Measurements from ENCODE around the gene MTFP1. TPM values are rescaled to one million over a fixed set of nuclear protein-coding genes. Genes with fewer than 3 reads are reported as not detected.
A peak's percentile ranks its signal among the peaks of the same experiment; 100 is the strongest.

MTFP1 gene
- total and polyA plus RNA-seq, 2 experiments from 2014 or later, result 54.6 to 64.1 TPM

DNA sequence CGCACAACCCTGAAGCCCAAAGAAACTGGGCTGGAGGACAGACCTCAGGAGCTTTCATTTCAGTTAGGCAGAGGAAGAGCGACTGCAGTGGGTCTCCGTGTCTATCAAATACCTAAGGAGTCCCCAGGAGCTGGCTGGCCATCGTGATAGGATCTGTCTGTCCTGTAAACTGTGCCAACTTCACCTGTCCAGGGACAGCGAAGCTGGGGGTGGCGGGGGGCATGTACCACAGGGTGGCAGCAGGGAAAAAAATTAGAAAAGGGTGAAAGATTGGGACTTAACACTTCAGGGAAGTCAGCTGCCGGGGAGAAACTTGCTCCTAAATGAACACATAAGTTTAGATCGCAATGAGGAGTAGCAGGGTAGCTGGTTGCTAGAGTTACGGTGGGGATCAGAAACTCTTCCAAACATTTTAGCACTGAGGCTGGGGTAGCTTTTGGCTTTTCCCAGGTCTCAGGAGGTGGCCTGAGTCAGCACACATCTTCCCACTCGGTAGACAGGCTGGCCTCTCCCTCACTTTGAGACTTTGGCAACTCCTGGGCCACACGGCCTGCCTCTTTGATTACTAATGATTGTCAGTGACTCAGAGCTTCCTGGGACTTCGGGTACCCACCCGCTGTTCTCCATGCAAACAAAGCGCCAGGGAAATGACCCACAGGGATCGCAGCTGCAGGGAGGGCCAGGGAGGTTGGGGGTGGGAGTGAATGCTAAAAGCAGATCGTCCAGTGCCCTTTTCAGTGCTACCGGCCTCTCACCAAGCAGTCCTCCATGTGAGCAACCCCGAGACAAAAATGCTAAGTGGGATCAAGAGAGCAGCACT is 2.9 kb upstream of the MTFP1 start:
- peak; percentile 14 for ATAC-seq
- TF ChIP-seq EZH2phosphoT487 (IDR thresholded peaks at IDR 0.05; ENCODE audit: unreplicated experiment) (no peak), ZNF114 (CRISPR knock-in tag; IDR thresholded peaks at IDR 0.05) (no peak), NANOG (IDR thresholded peaks at IDR 0.05; ENCODE audit: borderline replicate concordance) (no peak), POLR2AphosphoS5 (IDR thresholded peaks at IDR 0.05; ENCODE audit: low read depth) (no peak), ZNF331 (CRISPR knock-in tag; IDR thresholded peaks at IDR 0.05; ENCODE audit: low read depth) (no peak), STAT1 (IDR thresholded peaks at IDR 0.05; ENCODE audit: unreplicated experiment) (no peak), JUNB (IDR thresholded peaks at IDR 0.05; ENCODE audit: unreplicated experiment) (no peak)
- TF ChIP-seq, protein P1, sequence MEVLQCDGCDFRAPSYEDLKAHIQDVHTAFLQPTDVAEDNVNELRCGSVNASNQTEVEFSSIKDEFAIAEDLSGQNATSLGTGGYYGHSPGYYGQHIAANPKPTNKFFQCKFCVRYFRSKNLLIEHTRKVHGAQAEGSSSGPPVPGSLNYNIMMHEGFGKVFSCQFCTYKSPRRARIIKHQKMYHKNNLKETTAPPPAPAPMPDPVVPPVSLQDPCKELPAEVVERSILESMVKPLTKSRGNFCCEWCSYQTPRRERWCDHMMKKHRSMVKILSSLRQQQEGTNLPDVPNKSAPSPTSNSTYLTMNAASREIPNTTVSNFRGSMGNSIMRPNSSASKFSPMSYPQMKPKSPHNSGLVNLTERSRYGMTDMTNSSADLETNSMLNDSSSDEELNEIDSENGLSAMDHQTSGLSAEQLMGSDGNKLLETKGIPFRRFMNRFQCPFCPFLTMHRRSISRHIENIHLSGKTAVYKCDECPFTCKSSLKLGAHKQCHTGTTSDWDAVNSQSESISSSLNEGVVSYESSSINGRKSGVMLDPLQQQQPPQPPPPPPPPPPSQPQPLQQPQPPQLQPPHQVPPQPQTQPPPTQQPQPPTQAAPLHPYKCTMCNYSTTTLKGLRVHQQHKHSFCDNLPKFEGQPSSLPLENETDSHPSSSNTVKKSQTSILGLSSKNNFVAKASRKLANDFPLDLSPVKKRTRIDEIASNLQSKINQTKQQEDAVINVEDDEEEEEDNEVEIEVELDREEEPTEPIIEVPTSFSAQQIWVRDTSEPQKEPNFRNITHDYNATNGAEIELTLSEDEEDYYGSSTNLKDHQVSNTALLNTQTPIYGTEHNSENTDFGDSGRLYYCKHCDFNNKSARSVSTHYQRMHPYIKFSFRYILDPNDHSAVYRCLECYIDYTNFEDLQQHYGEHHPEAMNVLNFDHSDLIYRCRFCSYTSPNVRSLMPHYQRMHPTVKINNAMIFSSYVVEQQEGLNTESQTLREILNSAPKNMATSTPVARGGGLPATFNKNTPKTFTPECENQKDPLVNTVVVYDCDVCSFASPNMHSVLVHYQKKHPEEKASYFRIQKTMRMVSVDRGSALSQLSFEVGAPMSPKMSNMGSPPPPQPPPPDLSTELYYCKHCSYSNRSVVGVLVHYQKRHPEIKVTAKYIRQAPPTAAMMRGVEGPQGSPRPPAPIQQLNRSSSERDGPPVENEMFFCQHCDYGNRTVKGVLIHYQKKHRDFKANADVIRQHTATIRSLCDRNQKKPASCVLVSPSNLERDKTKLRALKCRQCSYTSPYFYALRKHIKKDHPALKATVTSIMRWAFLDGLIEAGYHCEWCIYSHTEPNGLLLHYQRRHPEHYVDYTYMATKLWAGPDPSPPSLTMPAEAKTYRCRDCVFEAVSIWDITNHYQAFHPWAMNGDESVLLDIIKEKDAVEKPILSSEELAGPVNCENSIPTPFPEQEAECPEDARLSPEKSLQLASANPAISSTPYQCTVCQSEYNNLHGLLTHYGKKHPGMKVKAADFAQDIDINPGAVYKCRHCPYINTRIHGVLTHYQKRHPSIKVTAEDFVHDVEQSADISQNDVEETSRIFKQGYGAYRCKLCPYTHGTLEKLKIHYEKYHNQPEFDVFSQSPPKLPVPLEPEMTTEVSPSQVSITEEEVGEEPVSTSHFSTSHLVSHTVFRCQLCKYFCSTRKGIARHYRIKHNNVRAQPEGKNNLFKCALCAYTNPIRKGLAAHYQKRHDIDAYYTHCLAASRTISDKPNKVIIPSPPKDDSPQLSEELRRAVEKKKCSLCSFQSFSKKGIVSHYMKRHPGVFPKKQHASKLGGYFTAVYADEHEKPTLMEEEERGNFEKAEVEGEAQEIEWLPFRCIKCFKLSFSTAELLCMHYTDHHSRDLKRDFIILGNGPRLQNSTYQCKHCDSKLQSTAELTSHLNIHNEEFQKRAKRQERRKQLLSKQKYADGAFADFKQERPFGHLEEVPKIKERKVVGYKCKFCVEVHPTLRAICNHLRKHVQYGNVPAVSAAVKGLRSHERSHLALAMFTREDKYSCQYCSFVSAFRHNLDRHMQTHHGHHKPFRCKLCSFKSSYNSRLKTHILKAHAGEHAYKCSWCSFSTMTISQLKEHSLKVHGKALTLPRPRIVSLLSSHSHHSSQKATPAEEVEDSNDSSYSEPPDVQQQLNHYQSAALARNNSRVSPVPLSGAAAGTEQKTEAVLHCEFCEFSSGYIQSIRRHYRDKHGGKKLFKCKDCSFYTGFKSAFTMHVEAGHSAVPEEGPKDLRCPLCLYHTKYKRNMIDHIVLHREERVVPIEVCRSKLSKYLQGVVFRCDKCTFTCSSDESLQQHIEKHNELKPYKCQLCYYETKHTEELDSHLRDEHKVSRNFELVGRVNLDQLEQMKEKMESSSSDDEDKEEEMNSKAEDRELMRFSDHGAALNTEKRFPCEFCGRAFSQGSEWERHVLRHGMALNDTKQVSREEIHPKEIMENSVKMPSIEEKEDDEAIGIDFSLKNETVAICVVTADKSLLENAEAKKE (CRISPR knock-in tag; IDR thresholded peaks at IDR 0.05), result no peak
- TF ChIP-seq, protein P2, sequence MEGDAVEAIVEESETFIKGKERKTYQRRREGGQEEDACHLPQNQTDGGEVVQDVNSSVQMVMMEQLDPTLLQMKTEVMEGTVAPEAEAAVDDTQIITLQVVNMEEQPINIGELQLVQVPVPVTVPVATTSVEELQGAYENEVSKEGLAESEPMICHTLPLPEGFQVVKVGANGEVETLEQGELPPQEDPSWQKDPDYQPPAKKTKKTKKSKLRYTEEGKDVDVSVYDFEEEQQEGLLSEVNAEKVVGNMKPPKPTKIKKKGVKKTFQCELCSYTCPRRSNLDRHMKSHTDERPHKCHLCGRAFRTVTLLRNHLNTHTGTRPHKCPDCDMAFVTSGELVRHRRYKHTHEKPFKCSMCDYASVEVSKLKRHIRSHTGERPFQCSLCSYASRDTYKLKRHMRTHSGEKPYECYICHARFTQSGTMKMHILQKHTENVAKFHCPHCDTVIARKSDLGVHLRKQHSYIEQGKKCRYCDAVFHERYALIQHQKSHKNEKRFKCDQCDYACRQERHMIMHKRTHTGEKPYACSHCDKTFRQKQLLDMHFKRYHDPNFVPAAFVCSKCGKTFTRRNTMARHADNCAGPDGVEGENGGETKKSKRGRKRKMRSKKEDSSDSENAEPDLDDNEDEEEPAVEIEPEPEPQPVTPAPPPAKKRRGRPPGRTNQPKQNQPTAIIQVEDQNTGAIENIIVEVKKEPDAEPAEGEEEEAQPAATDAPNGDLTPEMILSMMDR (conservative IDR thresholded peaks at IDR 0.05; ENCODE audit: low read depth in 2 of 2), result no peak
- TF ChIP-seq, protein P3, sequence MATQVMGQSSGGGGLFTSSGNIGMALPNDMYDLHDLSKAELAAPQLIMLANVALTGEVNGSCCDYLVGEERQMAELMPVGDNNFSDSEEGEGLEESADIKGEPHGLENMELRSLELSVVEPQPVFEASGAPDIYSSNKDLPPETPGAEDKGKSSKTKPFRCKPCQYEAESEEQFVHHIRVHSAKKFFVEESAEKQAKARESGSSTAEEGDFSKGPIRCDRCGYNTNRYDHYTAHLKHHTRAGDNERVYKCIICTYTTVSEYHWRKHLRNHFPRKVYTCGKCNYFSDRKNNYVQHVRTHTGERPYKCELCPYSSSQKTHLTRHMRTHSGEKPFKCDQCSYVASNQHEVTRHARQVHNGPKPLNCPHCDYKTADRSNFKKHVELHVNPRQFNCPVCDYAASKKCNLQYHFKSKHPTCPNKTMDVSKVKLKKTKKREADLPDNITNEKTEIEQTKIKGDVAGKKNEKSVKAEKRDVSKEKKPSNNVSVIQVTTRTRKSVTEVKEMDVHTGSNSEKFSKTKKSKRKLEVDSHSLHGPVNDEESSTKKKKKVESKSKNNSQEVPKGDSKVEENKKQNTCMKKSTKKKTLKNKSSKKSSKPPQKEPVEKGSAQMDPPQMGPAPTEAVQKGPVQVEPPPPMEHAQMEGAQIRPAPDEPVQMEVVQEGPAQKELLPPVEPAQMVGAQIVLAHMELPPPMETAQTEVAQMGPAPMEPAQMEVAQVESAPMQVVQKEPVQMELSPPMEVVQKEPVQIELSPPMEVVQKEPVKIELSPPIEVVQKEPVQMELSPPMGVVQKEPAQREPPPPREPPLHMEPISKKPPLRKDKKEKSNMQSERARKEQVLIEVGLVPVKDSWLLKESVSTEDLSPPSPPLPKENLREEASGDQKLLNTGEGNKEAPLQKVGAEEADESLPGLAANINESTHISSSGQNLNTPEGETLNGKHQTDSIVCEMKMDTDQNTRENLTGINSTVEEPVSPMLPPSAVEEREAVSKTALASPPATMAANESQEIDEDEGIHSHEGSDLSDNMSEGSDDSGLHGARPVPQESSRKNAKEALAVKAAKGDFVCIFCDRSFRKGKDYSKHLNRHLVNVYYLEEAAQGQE (IDR thresholded peaks at IDR 0.05; ENCODE audit: unreplicated experiment), result no peak
- Mint-ChIP-seq H3K9me3 (no peaks in the 10 kb centered on the region), H3K4me3 (peak overlapping the region; percentile 92), H3K4me1 (peaks cover 25% of the 10 kb centered on the region), H3K27me3 (ENCODE audit: insufficient read depth, low read depth, poor library complexity) (peaks cover 21% of the 10 kb centered on the region), H3K27ac (peak overlapping the region; percentile 96), H3K36me3 (ENCODE audit: low read depth) (peaks cover 29% of the 10 kb centered on the region)
- Histone ChIP-seq H4K20me1 (replicated peaks; ENCODE audit: insufficient read depth) (no peaks in the 10 kb centered on the region), H3K36me3 (ENCODE audit: insufficient read depth) (no peaks in the 10 kb centered on the region), H2AFZ (peak overlapping the region; percentile 96; the same call in 1 of the 2 replicates), H3K4me2 (peak overlapping the region; percentile 99), H3F3A (replicated peaks; ENCODE audit: low read depth) (peaks cover 20% of the 10 kb centered on the region), H3K4me3 (peak overlapping the region; percentile 70), H3K79me2 (replicated peaks; ENCODE audit: insufficient read depth) (peaks cover 5% of the 10 kb centered on the region; the same call in 1 of the 2 replicates), H3K9me2 (ENCODE audit: insufficient read depth) (no peaks in the 10 kb centered on the region), H3K4me1 (ENCODE audit: insufficient read depth) (peaks cover 13% of the 10 kb centered on the region), H3K27ac (ENCODE audit: low read depth) (peak overlapping the region; percentile 92), H3K27me3 (ENCODE audit: insufficient read depth) (no peaks in the 10 kb centered on the region)
- peak; percentile 76 for DNase-seq (ENCODE audit: low spot score)

All from GM23338 (cell line).